OCI-LY7 (cell line): ENCODE data around the gene C2orf42. TPM values are rescaled to one million over a fixed set of nuclear protein-coding genes. Genes with fewer than 3 reads are reported as not detected.
"Not testable (repeated sequence)": the region's sequence is repeated elsewhere in the genome, so short reads cannot be mapped to it uniquely, and the experiment has no call there.

Source experiments
- BruUV-seq: library from RNA; stranded (reverse); fragments of 400-500 nt; replicated peaks from 2 replicates; lab custom pipeline; 2021; lab: Mats Ljungman, UMichigan
- CTCF ChIA-PET: fragments of 300-600 bp; sonication (Branson Sonifier 250); formaldehyde crosslinking; loops from one replicate; lab custom pipeline; 2022; ENCODE audit warnings: antibody characterized with exemption; ENCODE audit not compliant: unreplicated experiment; lab: Charles Lee
- POLR2A ChIA-PET: fragments of 300-600 bp; sonication (Branson Sonifier 250); formaldehyde crosslinking; loops from one replicate; lab custom pipeline; 2022; ENCODE audit warnings: antibody characterized with exemption; lab: Charles Lee
- DNase-seq: peaks from one replicate; pipeline ENCODE4 v3.0.0-alpha.2; 2015; ENCODE audit warnings: low spot score
- H2AFZ ChIP-seq: fragments of 200-600 bp; sonication (generic), shearing (Covaris generic); 2 replicates; pipeline ENCODE4 v1.6.1; 2014; ENCODE audit warnings: mild to moderate bottlenecking, antibody characterized with exemption, low read length, moderate library complexity
- H3K27ac ChIP-seq: fragments of 200-600 bp; sonication (generic); 2 replicates; pipeline ENCODE4 v1.5.1; 2014; ENCODE audit warnings: mixed run types, low read depth, mild to moderate bottlenecking, moderate library complexity, low read length, inconsistent platforms; ENCODE audit not compliant: poor library complexity, severe bottlenecking
- H3K36me3 ChIP-seq: fragments of 200-600 bp; sonication (generic); 2 replicates; pipeline ENCODE4 v1.6.1; 2014; ENCODE audit warnings: mild to moderate bottlenecking, antibody characterized with exemption, low read length, moderate library complexity, mixed read lengths; ENCODE audit not compliant: insufficient read depth
- H3K4me1 ChIP-seq: fragments of 200-600 bp; sonication (generic); 2 replicates; pipeline ENCODE4 v1.5.1; 2014; ENCODE audit warnings: mild to moderate bottlenecking, low read length; ENCODE audit not compliant: insufficient read depth, poor library complexity, severe bottlenecking
- H3K4me2 ChIP-seq: fragments of 200-600 bp; sonication (generic); 2 replicates; pipeline ENCODE4 v1.6.1; 2014; ENCODE audit warnings: mild to moderate bottlenecking, low read length
- H3K4me3 ChIP-seq: fragments of 200-600 bp; sonication (generic); 2 replicates; pipeline ENCODE4 v1.5.1; 2014; ENCODE audit warnings: mild to moderate bottlenecking, low read depth, low read length; ENCODE audit not compliant: poor library complexity, severe bottlenecking
- H3K79me2 ChIP-seq: fragments of 200-600 bp; sonication (generic); 2 replicates; pipeline ENCODE4 v1.6.1; 2016; ENCODE audit warnings: low read depth, mild to moderate bottlenecking, low read length, moderate library complexity, mixed read lengths; ENCODE audit not compliant: insufficient read depth
- H3K9me2 ChIP-seq: fragments of 200-600 bp; sonication (generic); 2 replicates; pipeline ENCODE4 v1.6.1; 2016; ENCODE audit warnings: mild to moderate bottlenecking, low read length, mixed read lengths; ENCODE audit not compliant: insufficient read depth
- H3K9me3 ChIP-seq: fragments of 200-600 bp; sonication (generic); 2 replicates; pipeline ENCODE4 v1.6.1; 2014; ENCODE audit warnings: mild to moderate bottlenecking, mixed run types, low read length, mixed read lengths
- H4K20me1 ChIP-seq: fragments of 200-600 bp; sonication (generic); 2 replicates; pipeline ENCODE4 v1.6.1; 2014; ENCODE audit warnings: mild to moderate bottlenecking, antibody characterized with exemption, low read length, moderate library complexity, mixed read lengths; ENCODE audit not compliant: insufficient read depth
- CTCF ChIP-seq: fragments of 200-600 bp; sonication (generic); conservative IDR thresholded peaks from 2 replicates; pipeline ENCODE4 v1.5.1; 2014; ENCODE audit warnings: mild to moderate bottlenecking, antibody characterized with exemption, low read length, moderate library complexity, mixed read lengths
- EZH2phosphoT487 ChIP-seq: fragments of 200-600 bp; sonication (generic); IDR thresholded peaks from 2 replicates; pipeline ENCODE4 v1.6.1; 2018; ENCODE audit warnings: low read depth, borderline replicate concordance, mild to moderate bottlenecking, mixed run types, antibody characterized with exemption, low read length, moderate library complexity, mixed read lengths
- intact Hi-C: fragments of 100-400 bp; cut with micrococcal nuclease; formaldehyde crosslinking; loops from one replicate; pipeline ENCODE4 v1.10.0; 2022; ENCODE audit not compliant: unreplicated experiment
- total RNA-seq, 2 experiments: library from RNA; depleted of rRNA in 1 of 2; stranded (reverse); fragments of >200 nt in 1 of 2; shearing (Covaris generic) in 1 of 2; gene quantifications; 2 replicates each; pipeline ENCODE4 v1.2.3, GENCODE V29; 2014 to 2022

C2orf42 gene
- total RNA-seq, 2 experiments from 2014 or later: 19.0 to 24.5 TPM

GRCh38 chr2:70132244-70133126 lies 58.3 kb downstream of the C2orf42 start:
- no peaks in the 10 kb centered on the region for H4K20me1 ChIP-seq
- TF ChIP-seq EZH2phosphoT487: no peak
- 0 out of 2 replicates have a peak, but pooled peaks have one; percentile 22 for TF ChIP-seq CTCF
- peak; percentile 73 for DNase-seq
- H3K9me2 ChIP-seq: no peaks in the 10 kb centered on the region
- H2AFZ ChIP-seq: peak overlapping the region; percentile 85; the same call in 1 of the 2 replicates
- peak overlapping the region; percentile 94 for H3K4me2 ChIP-seq
- peaks cover 18% of the 10 kb centered on the region; the same call in 1 of the 2 replicates for H3K79me2 ChIP-seq
- intact Hi-C loops: loop anchor here (2.0 kb wide), 1 partner anchor 44 kb away; no protein-coding TSS in a partner anchor
- no peaks in the 10 kb centered on the region for H3K36me3 ChIP-seq
- no peaks in the 10 kb centered on the region for H3K9me3 ChIP-seq
- H3K4me1 ChIP-seq: peaks cover 80% of the 10 kb centered on the region
- POLR2A ChIA-PET: interaction anchor here (0.6 to 9.7 kb wide), 24 partner anchors 9 to 229 kb away, joined by 3 to 129 read pairs (median 5); partner anchors contain the start of genes C2orf42, MXD1 and SNRPG
- peak overlapping the region; percentile 67 for H3K4me3 ChIP-seq
- CTCF ChIA-PET: interaction anchor here (1.3 kb wide), 1 partner anchor 39 kb away, joined by 3 read pairs; no protein-coding TSS in a partner anchor
- BruUV-seq: TSS peak; percentile 93
- H3K27ac ChIP-seq: peak overlapping the region; percentile 93

DNA sequence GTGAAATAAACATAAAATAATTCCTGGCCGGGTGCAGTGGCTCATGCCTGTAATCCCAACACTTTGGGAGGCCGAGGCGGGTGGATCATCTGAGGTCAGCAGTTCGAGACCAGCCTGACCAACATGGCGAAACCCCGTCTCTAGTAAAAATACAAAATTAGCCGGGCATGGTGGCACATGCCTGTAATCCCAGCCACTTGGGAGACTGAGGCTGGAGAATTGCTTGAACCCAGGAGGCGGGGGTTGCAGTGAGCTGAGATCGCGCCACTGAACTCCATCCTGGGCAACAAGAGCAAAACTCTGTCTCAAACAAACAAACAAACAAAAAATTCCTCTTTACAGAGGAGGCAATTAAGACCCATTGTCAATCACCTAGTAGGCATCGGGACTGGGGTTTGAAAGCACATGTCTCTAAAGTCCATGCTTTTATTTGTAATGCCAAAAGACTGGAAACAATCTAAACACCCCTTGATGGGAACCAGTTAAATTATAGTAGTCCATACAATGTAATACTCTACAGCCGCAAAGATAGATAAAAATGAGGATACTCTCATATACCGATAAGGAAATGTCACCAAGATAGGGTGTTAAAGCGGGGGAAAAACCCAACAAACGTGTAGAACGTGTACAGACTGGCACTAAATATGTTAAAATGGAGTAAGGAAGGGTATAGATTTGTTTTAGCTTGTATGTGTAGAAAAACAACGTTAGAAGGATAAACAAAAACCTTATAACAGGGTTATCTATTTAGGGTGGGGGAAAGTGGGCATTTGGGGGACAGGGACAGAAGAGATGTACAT lies 59.3 kb downstream of the C2orf42 start:
- H3K9me3 ChIP-seq, H4K20me1 ChIP-seq, BruUV-seq, H3K36me3 ChIP-seq, CTCF ChIA-PET, H3K9me2 ChIP-seq, DNase-seq: not testable (repeated sequence)
- Histone ChIP-seq H3K4me2 (peak overlapping the region; percentile 94), H3K27ac (peak overlapping the region; percentile 93), H2AFZ (peak overlapping the region; percentile 32; the same call in 1 of the 2 replicates), H3K79me2 (peaks cover 22% of the 10 kb centered on the region; the same call in 1 of the 2 replicates), H3K4me3 (peak overlapping the region; percentile 67), H3K4me1 (peaks cover 87% of the 10 kb centered on the region)
- POLR2A ChIA-PET: interaction anchor here (0.6 to 9.7 kb wide), 12 partner anchors 8 to 47 kb away, joined by 3 to 129 read pairs (median 14); no protein-coding TSS in a partner anchor
- intact Hi-C loops: loop anchor here (2.0 kb wide), 1 partner anchor 43 kb away; no protein-coding TSS in a partner anchor

DNA sequence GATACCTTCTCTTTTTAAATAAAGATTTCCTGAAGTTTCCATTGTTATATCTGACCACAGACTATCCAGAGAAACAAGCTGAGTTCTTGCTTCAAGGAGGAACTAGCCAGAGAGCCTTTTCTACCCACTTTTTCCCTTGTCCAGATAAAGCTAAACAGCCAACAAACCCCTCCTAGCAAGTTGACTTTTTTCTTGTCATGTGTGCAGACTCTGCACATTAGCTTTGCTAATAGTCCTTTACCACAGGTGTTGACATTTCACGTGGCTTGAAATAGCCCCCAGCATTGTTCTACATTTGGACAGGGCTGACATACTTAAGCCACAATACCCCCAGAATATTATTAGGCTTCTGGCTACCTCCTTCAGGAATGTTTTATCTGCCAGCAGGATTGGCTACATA lies 62.8 kb downstream of the C2orf42 start:
- CTCF ChIA-PET: no interaction called here
- Histone ChIP-seq H3K9me2 (no peaks in the 10 kb centered on the region), H3K36me3 (no peaks in the 10 kb centered on the region), H3K4me3 (peak overlapping the region; percentile 39), H3K9me3 (no peaks in the 10 kb centered on the region), H3K4me1 (peaks cover 86% of the 10 kb centered on the region), H2AFZ (peak overlapping the region; percentile 53; the same call in 1 of the 2 replicates), H3K79me2 (peaks cover 22% of the 10 kb centered on the region; the same call in 1 of the 2 replicates), H4K20me1 (no peaks in the 10 kb centered on the region), H3K27ac (peak overlapping the region; percentile 83), H3K4me2 (peak overlapping the region; percentile 64)
- POLR2A ChIA-PET: interaction anchor here (0.6 to 3.2 kb wide), 11 partner anchors 12 to 205 kb away, joined by 3 to 24 read pairs (median 5); partner anchors contain the start of gene SNRPG
- BruUV-seq: no TSS peak
- TF ChIP-seq CTCF (no peak), EZH2phosphoT487 (no peak)
- peak; percentile 61 for DNase-seq
- intact Hi-C loops: loop anchor here (10.0 kb wide), 2 partner anchors 937 to 1363 kb away; partner anchors contain the start of gene NAGK
